ENCODE data around the gene GIN1.
"Not testable (repeated sequence)": the region's sequence is repeated elsewhere in the genome, so short reads cannot be mapped to it uniquely, and the experiment has no call there.

The GIN1 gene

GRCh38 chr5:103046706-103047105 lies 73.2 kb downstream of the GIN1 start:
- not testable (repeated sequence) for H3K4me2 ChIP-seq (ENCODE audit: low read length); H3K4me1 ChIP-seq (ENCODE audit: control insufficient read depth, low read depth, low read length); H3K23ac ChIP-seq (ENCODE audit: low read length); H2AK5ac ChIP-seq (ENCODE audit: low read length); H2BK5ac ChIP-seq (ENCODE audit: low read length); H3K18ac ChIP-seq (ENCODE audit: low read length); H3K27ac ChIP-seq (ENCODE audit: low read depth, low read length); H4K5ac ChIP-seq (ENCODE audit: low read length); H3K27me3 ChIP-seq (ENCODE audit: insufficient read depth, low read length, poor library complexity); H3K4ac ChIP-seq (ENCODE audit: low read depth, low read length); H3K56ac ChIP-seq (ENCODE audit: low read length); H3K9ac ChIP-seq (ENCODE audit: low read length); H2BK120ac ChIP-seq (ENCODE audit: low read depth, low read length); H3K79me2 ChIP-seq (ENCODE audit: control insufficient read depth, insufficient read depth, low read length); H4K8ac ChIP-seq (ENCODE audit: low read depth, low read length); H3K36me3 ChIP-seq (ENCODE audit: control insufficient read depth, insufficient read depth, low read length); H3K4me3 ChIP-seq (ENCODE audit: low read length); H3K79me1 ChIP-seq (ENCODE audit: low read length); H2BK15ac ChIP-seq (replicated peaks; ENCODE audit: low read depth); DNase-seq
- WGBS (ENCODE audit: extremely low coverage, insufficient coverage, low lambda C conversion rate): no CpG with 5 or more reads among the region's 22 CpGs

- no peaks in the 10 kb centered on the region for H3K27me3 ChIP-seq (ENCODE audit: insufficient read depth, low read length, poor library complexity)
- no peak overlapping the region for H3K4me3 ChIP-seq (ENCODE audit: low read length)
- no peak overlapping the region for H2BK5ac ChIP-seq (ENCODE audit: low read length)
- no peak overlapping the region for H2BK120ac ChIP-seq (ENCODE audit: low read depth, low read length)
- no peak overlapping the region for H2AK5ac ChIP-seq (ENCODE audit: low read length)
- no peak overlapping the region for H3K27ac ChIP-seq (ENCODE audit: low read depth, low read length)
- H3K79me1 ChIP-seq (ENCODE audit: low read length): no peaks in the 10 kb centered on the region
- no peaks in the 10 kb centered on the region for H3K4me1 ChIP-seq (ENCODE audit: control insufficient read depth, low read depth, low read length)
- 100% methylated on average over 2 of the region's 4 CpGs for WGBS (ENCODE audit: extremely low coverage, insufficient coverage, low lambda C conversion rate)
- no peak overlapping the region for H3K4ac ChIP-seq (ENCODE audit: low read depth, low read length)
- no peaks in the 10 kb centered on the region for H3K79me2 ChIP-seq (ENCODE audit: control insufficient read depth, insufficient read depth, low read length)
- H3K23ac ChIP-seq (ENCODE audit: low read length): no peak overlapping the region
- H3K36me3 ChIP-seq (ENCODE audit: control insufficient read depth, insufficient read depth, low read length): no peaks in the 10 kb centered on the region
- no peak overlapping the region for H4K8ac ChIP-seq (ENCODE audit: low read depth, low read length)
- no peak overlapping the region for H3K18ac ChIP-seq (ENCODE audit: low read length)
- H3K56ac ChIP-seq (ENCODE audit: low read length): no peak overlapping the region
- no peak overlapping the region for H2BK15ac ChIP-seq (replicated peaks; ENCODE audit: low read depth)
- no peak overlapping the region for H3K4me2 ChIP-seq (ENCODE audit: low read length)
- H4K5ac ChIP-seq (ENCODE audit: low read length): no peak overlapping the region
- H3K9ac ChIP-seq (ENCODE audit: low read length): no peak overlapping the region
- DNase-seq: no peak
These were observed 78.8 kb downstream of the GIN1 start for GRCh38 chr5:103041071-103041676.

- Histone ChIP-seq H3K4me3 (ENCODE audit: low read length) (no peak overlapping the region), H3K36me3 (ENCODE audit: control insufficient read depth, insufficient read depth, low read length) (no peaks in the 10 kb centered on the region), H3K4me2 (ENCODE audit: low read length) (no peak overlapping the region), H3K79me2 (ENCODE audit: control insufficient read depth, insufficient read depth, low read length) (no peaks in the 10 kb centered on the region), H3K4me1 (ENCODE audit: control insufficient read depth, low read depth, low read length) (no peaks in the 10 kb centered on the region), H3K27ac (ENCODE audit: low read depth, low read length) (no peak overlapping the region), H2BK120ac (ENCODE audit: low read depth, low read length) (no peak overlapping the region), H3K9ac (ENCODE audit: low read length) (no peak overlapping the region), H4K5ac (ENCODE audit: low read length) (no peak overlapping the region), H2BK15ac (replicated peaks; ENCODE audit: low read depth) (no peak overlapping the region), H2BK5ac (ENCODE audit: low read length) (no peak overlapping the region), H3K4ac (ENCODE audit: low read depth, low read length) (no peak overlapping the region), H4K8ac (ENCODE audit: low read depth, low read length) (no peak overlapping the region), H3K18ac (ENCODE audit: low read length) (no peak overlapping the region), H3K79me1 (ENCODE audit: low read length) (no peaks in the 10 kb centered on the region), H2AK5ac (ENCODE audit: low read length) (no peak overlapping the region), H3K27me3 (ENCODE audit: insufficient read depth, low read length, poor library complexity) (no peaks in the 10 kb centered on the region), H3K23ac (ENCODE audit: low read length) (no peak overlapping the region), H3K56ac (ENCODE audit: low read length) (no peak overlapping the region)
- no CpG with 5 or more reads among the region's 4 CpGs for WGBS (ENCODE audit: extremely low coverage, insufficient coverage, low lambda C conversion rate)
- no peak for DNase-seq
These were observed 82.1 kb downstream of the GIN1 start for GRCh38 chr5:103037673-103038455.

GRCh38 chr5:103036601-103037000 lies 83.3 kb downstream of the GIN1 start:
- H3K79me1 ChIP-seq (ENCODE audit: low read length): no peaks in the 10 kb centered on the region
- no peak overlapping the region for H3K23ac ChIP-seq (ENCODE audit: low read length)
- H4K8ac ChIP-seq (ENCODE audit: low read depth, low read length): no peak overlapping the region
- no peaks in the 10 kb centered on the region for H3K79me2 ChIP-seq (ENCODE audit: control insufficient read depth, insufficient read depth, low read length)
- no peak overlapping the region for H2BK15ac ChIP-seq (replicated peaks; ENCODE audit: low read depth)
- H3K4ac ChIP-seq (ENCODE audit: low read depth, low read length): no peak overlapping the region
- no peak overlapping the region for H3K9ac ChIP-seq (ENCODE audit: low read length)
- H2BK120ac ChIP-seq (ENCODE audit: low read depth, low read length): no peak overlapping the region
- no peak overlapping the region for H3K27ac ChIP-seq (ENCODE audit: low read depth, low read length)
- no peak overlapping the region for H4K5ac ChIP-seq (ENCODE audit: low read length)
- no peak for DNase-seq
- no peaks in the 10 kb centered on the region for H3K4me1 ChIP-seq (ENCODE audit: control insufficient read depth, low read depth, low read length)
- H3K4me3 ChIP-seq (ENCODE audit: low read length): no peak overlapping the region
- WGBS (ENCODE audit: extremely low coverage, insufficient coverage, low lambda C conversion rate): 100% methylated on average over 1 of the region's 2 CpGs
- H2AK5ac ChIP-seq (ENCODE audit: low read length): no peak overlapping the region
- H3K18ac ChIP-seq (ENCODE audit: low read length): no peak overlapping the region
- no peaks in the 10 kb centered on the region for H3K27me3 ChIP-seq (ENCODE audit: insufficient read depth, low read length, poor library complexity)
- H3K36me3 ChIP-seq (ENCODE audit: control insufficient read depth, insufficient read depth, low read length): no peaks in the 10 kb centered on the region
- H2BK5ac ChIP-seq (ENCODE audit: low read length): no peak overlapping the region
- H3K56ac ChIP-seq (ENCODE audit: low read length): no peak overlapping the region
- H3K4me2 ChIP-seq (ENCODE audit: low read length): no peak overlapping the region

Measured in mesendoderm (in vitro differentiated cells).